PC-3 (cell line): Measurements from ENCODE around the gene GPRIN1. TPM values are rescaled to one million over a fixed set of nuclear protein-coding genes. Genes with fewer than 3 reads are reported as not detected.

Experiments used
- ATAC-seq: fragments of 200-7000 bp; cut with Tn5 transposase; 2 replicates; pipeline ENCODE4 v1.9.1; 2020; ENCODE audit warnings: mild to moderate bottlenecking, moderate library complexity
- BruUV-seq: library from RNA; stranded (reverse); fragments of 400-500 nt; replicated peaks from 2 replicates; lab custom pipeline; 2021; lab: Mats Ljungman, UMichigan
- CTCF ChIA-PET: fragments of 300-600 bp; sonication (Branson Sonifier 250); formaldehyde crosslinking; loops from one replicate; lab custom pipeline; 2022; ENCODE audit warnings: antibody characterized with exemption; lab: Charles Lee
- POLR2A ChIA-PET: fragments of 300-600 bp; sonication (Branson Sonifier 250); formaldehyde crosslinking; loops from one replicate; lab custom pipeline; 2022; ENCODE audit warnings: antibody characterized with exemption; ENCODE audit not compliant: unreplicated experiment; lab: Charles Lee
- DNase-seq: peaks from one replicate; pipeline ENCODE4 v3.0.0-alpha.2; 2015
- H2AFZ ChIP-seq: fragments of 300-600 bp; sonication (generic); 2 replicates; pipeline ENCODE4 v1.6.0; 2016; ENCODE audit warnings: antibody characterized with exemption, low read length
- H3F3A ChIP-seq: fragments of 300-600 bp; sonication (generic); one replicate; pipeline ENCODE4 v1.6.0; 2017; ENCODE audit warnings: antibody characterized with exemption, low read length, control low read depth, mild to moderate bottlenecking; ENCODE audit not compliant: unreplicated experiment
- H3K27ac ChIP-seq: fragments of 300-600 bp; sonication (generic); 2 replicates; pipeline ENCODE4 v1.5.1; 2016; ENCODE audit warnings: mild to moderate bottlenecking, low read length
- H3K27me3 ChIP-seq: fragments of 300-600 bp; sonication (generic); 2 replicates; pipeline ENCODE4 v1.6.1; 2016; ENCODE audit warnings: low read length, mixed read lengths
- H3K36me3 ChIP-seq: fragments of 300-600 bp; sonication (generic); 2 replicates; pipeline ENCODE4 v1.6.1; 2016; ENCODE audit warnings: low read depth, mixed run types, low read length, mixed read lengths
- H3K4me1 ChIP-seq: fragments of 300-600 bp; sonication (generic); 2 replicates; pipeline ENCODE4 v1.5.1; 2016; ENCODE audit warnings: low read length; ENCODE audit not compliant: insufficient read depth
- H3K4me2 ChIP-seq: fragments of 300-600 bp; sonication (generic); 2 replicates; pipeline ENCODE4 v1.6.0; 2016; ENCODE audit warnings: low read length
- H3K4me3 ChIP-seq: fragments of 300-600 bp; sonication (generic); 2 replicates; pipeline ENCODE4 v1.5.1; 2016; ENCODE audit warnings: mild to moderate bottlenecking, low read length, mixed read lengths
- H3K79me2 ChIP-seq: fragments of 300-600 bp; sonication (generic); 2 replicates; pipeline ENCODE4 v1.6.1; 2017; ENCODE audit warnings: low read length, mixed read lengths
- H3K9ac ChIP-seq: fragments of 300-600 bp; sonication (generic); 2 replicates; pipeline ENCODE4 v1.6.0; 2016; ENCODE audit warnings: mild to moderate bottlenecking, low read length
- H3K9me2 ChIP-seq: fragments of 300-600 bp; sonication (generic); replicated peaks from 2 replicates; pipeline ENCODE4 v1.6.1; 2016; ENCODE audit warnings: mixed run types, low read length, mixed read lengths
- H3K9me3 ChIP-seq: fragments of 300-600 bp; sonication (generic); 2 replicates; pipeline ENCODE4 v1.6.1; 2016; ENCODE audit warnings: low read length, mixed read lengths
- H4K20me1 ChIP-seq: fragments of 300-600 bp; sonication (generic); 2 replicates; pipeline ENCODE4 v1.6.1; 2016; ENCODE audit warnings: low read length, mixed read lengths
- CTCF ChIP-seq: fragments of 300-600 bp; sonication (generic); conservative IDR thresholded peaks from 2 replicates; pipeline ENCODE4 v1.5.1; 2017; ENCODE audit warnings: antibody characterized with exemption, low read depth, mild to moderate bottlenecking, low read length
- EZH2 ChIP-seq: fragments of 300-600 bp; sonication (generic); IDR thresholded peaks from one replicate; pipeline ENCODE4 v1.6.1; 2017; ENCODE audit warnings: antibody characterized with exemption, mild to moderate bottlenecking, low read length; ENCODE audit not compliant: unreplicated experiment
- EZH2phosphoT487 ChIP-seq: fragments of 300-600 bp; sonication (generic); IDR thresholded peaks from 2 replicates; pipeline ENCODE4 v1.6.1; 2018; ENCODE audit warnings: mild to moderate bottlenecking, antibody characterized with exemption, low read length, borderline replicate concordance
- intact Hi-C: fragments of 100-400 bp; cut with micrococcal nuclease; formaldehyde crosslinking; loops from 2 replicates; pipeline ENCODE4 v1.9.0; 2023
- total RNA-seq: library from RNA; depleted of rRNA; stranded (reverse); fragments of >200 nt; gene quantifications from 2 replicates; pipeline ENCODE4 v1.2.3, GENCODE V29; 2014

Gene GPRIN1
- total RNA-seq, 1 experiment from 2014 or later = 18.7 TPM

DNA sequence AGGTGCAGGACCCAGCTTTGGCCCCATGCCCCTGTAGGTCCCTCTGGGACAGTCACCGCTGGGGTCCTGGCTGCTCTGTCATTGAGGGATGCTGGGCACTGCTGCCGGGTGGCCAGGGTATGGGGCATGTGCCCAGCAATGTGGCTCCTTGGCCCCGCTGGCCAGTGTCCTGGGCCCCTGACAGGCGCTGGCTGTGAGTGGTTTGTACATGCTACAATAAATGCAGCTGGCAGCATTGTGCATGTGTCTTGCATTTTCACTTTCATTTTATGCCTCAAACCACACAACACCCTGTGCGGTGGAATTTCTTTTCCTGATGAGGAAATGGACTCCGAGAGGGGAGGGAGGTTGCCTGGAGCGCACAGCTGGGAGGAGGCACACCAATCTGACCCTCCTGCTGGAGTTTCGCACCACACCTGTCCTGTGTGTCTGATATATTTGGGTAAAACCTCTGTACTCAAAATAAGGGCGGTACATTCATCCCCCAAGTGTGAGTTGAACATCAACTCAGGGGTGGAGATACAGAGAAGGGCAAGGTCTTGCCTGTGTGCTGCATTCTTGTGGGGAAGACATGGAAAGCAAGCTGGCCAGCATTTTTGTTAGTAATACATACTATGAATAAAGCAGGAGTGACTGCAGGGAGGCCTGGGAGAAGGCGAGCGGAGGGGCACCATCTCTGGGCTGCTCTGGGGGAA is 49.0 kb upstream of the GPRIN1 start:
- POLR2A ChIA-PET = no interaction called here
- CTCF ChIA-PET = no interaction called here
- no peaks in the 10 kb centered on the region for H3F3A ChIP-seq
- H3K4me3 ChIP-seq = no peak overlapping the region
- no peak for TF ChIP-seq CTCF
- TF ChIP-seq EZH2 = no peak
- no peak for TF ChIP-seq EZH2phosphoT487
- no peaks in the 10 kb centered on the region for H3K9me2 ChIP-seq
- no peak overlapping the region for H3K27ac ChIP-seq
- intact Hi-C loops = loop anchor here (5.0 kb wide), 1 partner anchor 453 kb away; no protein-coding TSS in a partner anchor
- H3K9ac ChIP-seq = no peak overlapping the region
- H3K9me3 ChIP-seq = no peaks in the 10 kb centered on the region
- H3K27me3 ChIP-seq = no peaks in the 10 kb centered on the region
- DNase-seq = no peak
- no TSS peak for BruUV-seq
- H4K20me1 ChIP-seq = no peaks in the 10 kb centered on the region
- no peak overlapping the region for H3K4me2 ChIP-seq
- H2AFZ ChIP-seq = no peak overlapping the region
- H3K4me1 ChIP-seq = no peaks in the 10 kb centered on the region
- ATAC-seq = no peak
- no peaks in the 10 kb centered on the region for H3K36me3 ChIP-seq
- H3K79me2 ChIP-seq = no peaks in the 10 kb centered on the region

- no peaks in the 10 kb centered on the region for H3K79me2 ChIP-seq
- H3K9me3 ChIP-seq = no peaks in the 10 kb centered on the region
- peaks cover 2% of the 10 kb centered on the region for H3F3A ChIP-seq
- TSS peak; percentile 36 for BruUV-seq
- peak; percentile 68 for DNase-seq
- ChIA-PET CTCF (interaction anchor here (0.7 kb wide), 1 partner anchor 931 kb away, joined by 3 read pairs; no protein-coding TSS in a partner anchor), POLR2A (no interaction called here)
- peak; percentile 58 for ATAC-seq
- H3K27me3 ChIP-seq = no peaks in the 10 kb centered on the region
- intact Hi-C loops = loop anchor here (5.0 kb wide), 1 partner anchor 454 kb away; no protein-coding TSS in a partner anchor
- H3K9ac ChIP-seq = no peak overlapping the region
- H3K27ac ChIP-seq = no peak overlapping the region
- H3K4me2 ChIP-seq = no peak overlapping the region
- no peak overlapping the region for H2AFZ ChIP-seq
- H4K20me1 ChIP-seq = peaks cover 1% of the 10 kb centered on the region; the same call in 1 of the 2 replicates
- no peaks in the 10 kb centered on the region for H3K9me2 ChIP-seq
- no peak overlapping the region for H3K4me3 ChIP-seq
- no peaks in the 10 kb centered on the region for H3K36me3 ChIP-seq
- TF ChIP-seq CTCF (peak; percentile 86), EZH2phosphoT487 (no peak)
- peaks cover 7% of the 10 kb centered on the region for H3K4me1 ChIP-seq
Measured at GRCh38 chr5:176658007-176658599, 48.1 kb upstream of the GPRIN1 start.
